Right renal pelvis (tissue), 4 donors: ENCODE results near the gene NCR3LG1. TPM values are rescaled to one million over a fixed set of nuclear protein-coding genes. Genes with fewer than 3 reads are reported as not detected.
A peak's percentile ranks its signal among the peaks of the same experiment; 100 is the strongest.

Source experiments
- DNase-seq, 4 donors: peaks; one replicate each; pipeline ENCODE4 v3.0.0-alpha.2; 2013; ENCODE audit warnings: low read depth in 4 of 4, low spot score in 3 of 4, missing footprints in 1 of 4
- polyA plus RNA-seq, 4 donors: library from polyadenylated mRNA; unstranded; fragments of 120-200 nt; gene quantifications; one replicate each; pipeline ENCODE4 v1.2.1, GENCODE V29; 2013; ENCODE audit not compliant: insufficient read length in 4 of 4

NCR3LG1 gene
- polyA plus RNA-seq, 4 donors = 1.2 to 1.6 (median 1.3) TPM

DNA sequence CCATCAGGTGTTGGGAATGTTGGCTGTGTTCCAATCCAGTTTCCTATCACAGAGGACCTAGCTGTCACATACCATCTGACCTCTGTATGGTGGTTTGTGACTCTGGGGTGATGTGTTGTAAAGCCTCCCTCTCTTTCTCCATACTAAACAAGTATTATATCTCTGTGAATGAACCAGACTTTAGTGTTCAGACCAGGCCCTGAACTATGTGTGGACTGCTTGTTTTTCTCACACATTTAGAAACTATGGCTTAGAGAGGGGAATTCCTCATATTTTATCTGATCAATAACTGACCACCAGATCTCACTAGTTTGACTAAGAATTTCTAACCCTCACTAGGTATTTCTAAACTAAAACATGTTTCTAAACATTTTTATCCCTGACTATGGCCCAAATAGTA lies 17.5 kb downstream of the NCR3LG1 start:
- no peak for DNase-seq

DNA sequence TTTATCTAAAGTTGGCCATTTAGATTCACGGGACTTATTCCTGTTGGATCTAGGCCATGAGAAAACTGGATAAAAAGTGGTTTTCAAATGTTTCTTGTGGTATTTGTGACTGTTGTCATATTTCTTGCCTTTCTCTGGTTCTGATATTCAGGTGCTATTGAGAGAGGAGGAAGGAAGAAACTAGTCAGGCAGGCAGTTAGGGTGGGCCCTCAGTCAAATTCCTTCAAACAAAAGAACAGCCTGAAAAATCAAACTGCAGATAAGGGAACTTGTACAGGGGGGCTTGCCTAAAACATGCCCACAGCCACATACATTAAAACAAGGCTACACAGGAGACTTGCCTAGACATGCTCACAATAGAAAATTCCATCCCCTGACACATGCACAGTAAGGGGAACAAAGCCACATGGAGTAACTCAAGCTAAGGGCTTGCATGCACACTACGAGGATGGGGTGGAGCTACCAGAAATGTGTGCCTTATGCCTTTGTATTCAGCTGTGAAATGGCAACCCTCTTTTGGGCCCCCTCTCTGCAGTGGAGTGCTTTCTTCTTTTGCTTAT lies 18.2 kb downstream of the NCR3LG1 start:
- DNase-seq = no peak

DNA sequence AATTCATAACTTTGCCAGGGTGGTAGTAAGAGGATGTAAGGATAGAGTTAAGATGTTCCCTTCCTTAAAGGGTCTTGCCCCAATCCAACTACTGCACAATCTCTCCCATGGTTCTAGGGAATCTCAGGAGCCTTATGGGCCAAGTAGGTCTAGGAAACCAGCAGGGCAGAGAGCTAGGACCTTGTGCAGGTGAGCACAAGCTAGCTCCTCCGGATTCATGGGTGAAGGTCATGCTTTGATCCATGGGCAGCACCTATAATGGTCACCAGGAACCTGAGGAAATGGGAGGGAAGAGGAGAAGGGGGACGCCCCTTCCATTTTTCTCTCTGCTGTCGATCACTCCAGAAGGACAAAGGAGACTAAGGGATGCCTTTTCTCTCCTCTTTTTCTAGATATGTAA lies 20.0 kb downstream of the NCR3LG1 start:
- DNase-seq = no peak

DNA sequence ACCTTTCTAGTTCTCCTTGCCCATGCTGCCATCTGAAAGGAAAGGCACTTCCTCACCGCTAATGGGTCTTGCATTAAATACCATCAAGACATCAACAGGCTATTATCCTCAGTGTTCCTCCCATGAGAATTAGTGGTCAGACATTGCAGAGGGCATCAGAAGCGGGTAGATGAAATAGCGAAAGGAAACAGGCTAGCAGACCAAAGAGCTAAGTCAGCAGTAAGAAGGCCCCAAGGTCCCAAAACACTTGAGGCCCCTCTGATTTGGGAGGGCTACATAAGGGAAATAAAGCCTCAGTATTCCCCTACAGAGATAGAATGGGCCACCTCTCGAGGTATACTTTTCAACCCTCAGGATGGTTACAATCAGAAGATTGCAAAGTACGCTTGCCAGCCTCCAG lies 23.9 kb downstream of the NCR3LG1 start:
- DNase-seq = no peak

DNA sequence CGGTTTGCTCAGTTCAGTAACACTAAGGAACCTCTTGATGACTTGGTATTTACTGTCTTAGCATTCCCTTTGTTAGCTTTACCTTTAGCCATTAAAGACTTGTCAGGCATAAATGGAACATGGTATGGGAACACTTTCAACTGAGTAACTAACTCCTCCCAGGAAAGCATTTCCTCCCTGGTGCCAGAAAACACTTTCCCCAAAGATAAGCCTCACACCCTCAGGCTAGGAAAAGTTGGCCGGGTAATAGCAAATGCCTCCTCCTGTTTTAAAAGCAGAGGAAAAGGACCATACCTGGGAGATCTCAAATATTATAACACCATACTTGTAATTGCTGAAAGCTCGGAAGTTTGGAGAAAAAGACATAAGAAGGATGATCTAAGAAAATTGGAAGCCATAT lies 24.9 kb downstream of the NCR3LG1 start:
- no peak for DNase-seq

DNA sequence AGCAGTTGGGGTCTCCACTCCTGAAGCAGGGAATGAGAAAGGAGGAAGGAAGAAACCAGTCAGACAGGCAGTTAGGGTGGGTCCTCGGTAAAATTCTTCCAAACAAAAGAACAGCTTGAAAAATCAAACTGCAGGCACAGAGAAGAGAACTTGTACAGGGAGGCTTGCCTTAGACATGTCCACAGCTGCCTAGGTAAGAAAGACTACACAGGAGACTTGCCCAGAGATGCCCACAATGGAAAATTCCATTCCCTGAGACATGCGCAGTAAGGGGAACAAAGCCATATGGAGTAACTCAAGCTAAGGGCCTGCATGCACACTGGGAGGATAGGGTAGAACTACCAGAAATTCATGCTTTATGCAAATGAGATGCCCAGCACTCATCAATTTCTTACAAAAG lies 27.1 kb downstream of the NCR3LG1 start:
- no peak for DNase-seq

DNA sequence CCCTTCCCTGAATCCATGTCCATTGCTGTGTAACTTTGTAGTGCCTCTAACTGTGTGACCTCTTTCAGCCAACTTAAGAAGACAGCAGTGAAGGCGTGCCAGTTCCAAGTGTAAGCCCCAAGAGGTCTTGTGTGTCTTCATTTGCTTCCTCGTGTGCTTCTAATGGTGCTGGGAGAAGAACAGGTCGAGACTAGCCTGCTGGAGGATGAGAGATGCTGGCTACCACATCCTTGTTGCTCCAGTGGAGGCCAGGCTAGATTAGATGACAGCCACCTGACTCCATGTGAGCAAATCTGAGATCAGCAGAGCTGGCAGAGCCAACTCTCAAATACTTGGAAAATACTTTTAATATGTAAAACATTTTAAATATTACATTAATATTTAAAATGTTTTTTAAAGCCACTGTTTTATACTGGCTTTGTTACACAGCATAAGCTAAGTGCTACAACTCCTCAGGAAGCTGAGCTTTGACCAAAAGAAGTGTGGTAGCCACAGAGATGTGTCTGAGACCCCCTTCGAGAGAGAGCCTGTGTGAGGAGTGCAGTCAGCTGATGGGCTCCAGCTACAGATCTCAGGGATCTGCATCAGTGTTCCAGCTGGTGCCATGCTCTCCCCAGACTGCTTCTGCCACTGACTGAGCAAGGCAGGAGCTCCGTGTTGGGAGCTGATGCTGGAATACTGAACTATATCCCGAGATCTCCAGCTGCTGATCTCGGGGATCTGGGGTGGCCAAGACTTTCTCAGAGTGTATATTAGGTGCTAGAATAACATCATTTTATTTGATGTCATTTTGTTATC lies 28.0 kb downstream of the NCR3LG1 start:
- no peak for DNase-seq

DNA sequence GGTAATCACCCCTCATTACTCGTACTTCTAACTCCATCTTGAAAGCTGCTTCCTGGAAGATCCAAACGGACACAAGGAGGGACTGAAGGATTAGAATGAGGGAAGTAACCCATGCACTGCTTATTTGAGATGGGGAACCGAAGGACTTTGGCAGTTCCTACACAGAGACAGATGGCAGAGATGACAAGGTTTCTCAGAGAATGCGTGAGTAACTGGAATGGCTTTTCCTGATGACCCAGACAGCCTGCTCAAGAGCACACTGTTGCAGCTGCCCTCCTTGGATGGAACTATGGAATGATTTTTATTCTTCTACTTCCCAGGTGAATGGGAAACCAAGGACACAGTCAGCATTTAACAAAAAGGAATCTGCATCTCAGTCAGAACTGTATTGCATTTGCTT lies 29.6 kb downstream of the NCR3LG1 start:
- DNase-seq = no peak

DNA sequence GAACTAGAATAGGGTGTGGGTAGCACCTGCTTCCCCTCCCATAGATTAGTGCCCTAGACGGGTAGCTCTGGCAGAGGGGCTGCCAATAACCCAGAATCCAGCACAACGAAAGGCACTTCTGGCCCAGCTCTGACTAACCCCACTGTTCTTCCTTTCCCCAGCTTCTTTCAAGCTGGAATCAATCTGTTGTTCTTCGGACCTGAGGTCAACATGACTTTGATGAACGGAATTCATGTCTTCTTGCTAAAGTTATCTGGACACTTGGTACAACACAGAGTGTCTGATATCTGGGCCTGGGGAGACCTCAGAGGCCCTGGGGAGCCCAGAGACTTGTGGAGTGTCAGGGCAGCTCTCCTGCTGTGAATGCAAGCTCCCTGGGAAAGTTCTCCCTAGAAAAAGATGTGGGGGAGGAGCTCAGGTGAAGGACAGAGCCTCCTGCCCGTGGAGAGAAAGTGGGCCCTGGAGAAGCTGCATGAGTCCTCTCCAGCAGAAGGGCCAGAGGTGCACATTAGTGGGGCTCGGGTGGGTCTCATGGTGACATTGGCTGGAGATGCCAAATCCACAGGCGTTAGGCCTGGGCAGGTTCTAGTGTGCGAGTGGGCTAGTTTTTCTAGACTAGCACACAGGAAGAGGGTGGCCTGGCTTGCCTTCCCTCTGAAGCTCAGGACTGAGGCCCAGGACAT lies 30.6 kb downstream of the NCR3LG1 start:
- no peak for DNase-seq

DNA sequence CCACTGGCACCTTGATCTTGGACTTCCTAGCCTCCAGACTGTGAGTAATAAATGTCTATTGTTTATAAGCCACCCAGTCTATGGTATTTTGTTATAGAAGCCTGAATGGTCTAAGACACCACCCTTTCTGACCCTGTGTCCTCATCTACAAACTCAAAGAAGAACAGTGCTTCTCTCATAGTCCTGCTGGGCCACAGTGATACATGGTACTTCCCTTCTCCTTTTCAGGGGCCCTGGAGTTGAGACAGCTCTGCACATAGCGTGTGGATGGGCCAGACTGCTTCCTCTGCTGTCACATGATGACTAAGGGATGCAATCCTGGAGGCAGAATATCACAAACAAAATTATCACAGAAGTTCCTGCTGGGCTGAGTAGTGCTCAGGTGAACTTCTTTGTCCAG lies 31.9 kb downstream of the NCR3LG1 start:
- DNase-seq = no peak

DNA sequence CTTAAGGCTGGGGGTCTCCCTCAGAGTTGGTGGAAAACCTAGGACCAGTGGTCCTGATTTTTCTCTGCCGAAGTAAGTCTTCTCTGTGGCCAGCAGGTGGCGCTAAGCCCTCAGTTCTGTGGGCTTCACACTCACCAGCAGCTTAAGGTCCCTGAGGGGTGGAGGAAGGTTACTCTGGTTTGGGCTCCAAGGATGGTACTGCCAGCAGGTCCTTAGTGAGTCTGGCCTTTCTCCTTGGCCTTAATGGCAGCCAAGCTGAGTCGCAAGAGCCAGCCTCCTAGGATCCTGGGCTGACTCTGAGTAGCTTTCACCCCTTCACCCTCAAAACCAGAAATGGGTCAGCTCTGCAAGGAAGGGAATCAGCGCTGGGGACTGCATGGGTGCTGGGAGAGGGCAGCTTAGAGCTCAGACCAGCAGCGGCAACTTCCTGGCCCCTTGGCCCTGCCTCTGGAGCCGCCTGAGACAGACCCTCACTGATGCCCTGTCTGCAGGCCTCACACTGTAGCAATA lies 32.5 kb downstream of the NCR3LG1 start:
- peak; percentile 70 to 83 (median 74) for DNase-seq

DNA sequence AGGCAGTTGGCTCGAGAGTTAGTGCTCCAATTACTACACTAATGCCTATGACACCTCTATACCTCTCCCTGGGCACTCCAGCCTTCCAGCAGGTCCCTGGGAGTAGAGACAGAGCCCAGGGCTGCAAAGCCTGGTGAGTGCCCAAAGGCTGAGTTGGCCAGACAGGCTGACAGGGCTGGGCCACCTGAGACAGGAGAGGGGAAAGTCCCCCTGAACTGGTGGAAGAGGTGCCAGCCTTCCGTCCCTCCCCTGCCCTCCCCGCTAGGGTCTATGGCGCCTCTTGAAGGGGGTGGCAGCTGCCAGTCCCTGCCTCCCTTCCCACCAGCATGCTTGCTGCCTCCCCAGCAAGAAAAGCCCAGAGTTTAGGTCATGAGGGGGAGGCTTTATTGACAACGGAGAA lies 33.9 kb downstream of the NCR3LG1 start:
- no peak for DNase-seq

DNA sequence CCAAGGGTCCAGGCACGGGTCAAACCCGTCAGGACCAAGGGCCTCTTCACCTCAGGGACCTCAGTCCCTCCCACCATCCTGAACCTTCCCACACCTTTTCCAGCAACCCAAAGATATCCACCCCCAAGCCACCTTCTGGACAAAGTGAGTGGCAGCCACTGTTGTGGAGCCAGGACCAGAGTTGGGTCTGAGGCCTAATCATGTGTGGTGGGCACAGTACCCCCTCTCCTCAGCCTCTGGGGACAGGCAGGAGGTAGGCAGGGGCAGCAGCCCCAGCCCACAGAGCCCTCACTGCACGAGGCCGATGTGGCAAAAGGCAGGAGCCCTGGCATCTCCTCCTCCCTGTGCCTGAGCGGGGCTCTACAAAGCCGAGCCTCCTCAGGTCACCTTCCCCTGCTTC lies 34.3 kb downstream of the NCR3LG1 start:
- no peak for DNase-seq

DNA sequence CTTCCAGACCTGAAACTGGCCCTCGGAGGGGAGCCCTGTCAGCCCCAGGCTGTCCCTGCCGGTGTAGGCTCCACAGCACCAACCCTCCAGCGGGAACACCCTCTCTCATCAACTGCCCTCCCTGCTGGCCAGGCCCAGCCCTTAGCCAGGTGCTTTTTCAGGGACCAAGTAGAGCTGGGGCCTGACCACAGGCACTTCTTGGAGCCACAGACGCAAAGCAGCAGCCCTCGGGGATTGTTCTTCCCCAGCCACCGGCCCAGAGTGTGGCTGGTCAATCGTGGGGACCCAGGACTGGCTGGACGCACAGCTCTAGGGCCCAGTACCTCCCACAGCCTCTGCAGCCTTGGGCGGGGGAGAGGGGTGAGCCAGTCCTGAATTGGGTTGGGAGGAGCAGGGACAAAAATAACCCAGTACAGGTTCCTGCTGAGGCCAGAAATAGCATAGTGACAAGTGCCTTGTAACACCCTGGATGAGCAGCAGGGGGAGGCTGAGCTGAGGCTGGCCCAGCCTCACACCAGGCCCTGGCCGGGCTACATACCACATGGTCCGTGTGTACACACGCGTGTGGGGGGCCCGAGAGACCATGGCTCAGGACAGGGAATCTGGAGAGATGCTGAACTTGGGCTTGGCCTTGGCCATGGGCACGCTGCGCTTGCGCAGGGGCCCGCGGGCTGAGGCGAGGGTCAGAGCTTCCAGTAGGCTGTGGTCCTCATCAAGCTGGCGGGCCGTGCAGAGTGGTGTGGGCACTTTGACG lies 34.9 kb downstream of the NCR3LG1 start:
- no peak for DNase-seq

DNA sequence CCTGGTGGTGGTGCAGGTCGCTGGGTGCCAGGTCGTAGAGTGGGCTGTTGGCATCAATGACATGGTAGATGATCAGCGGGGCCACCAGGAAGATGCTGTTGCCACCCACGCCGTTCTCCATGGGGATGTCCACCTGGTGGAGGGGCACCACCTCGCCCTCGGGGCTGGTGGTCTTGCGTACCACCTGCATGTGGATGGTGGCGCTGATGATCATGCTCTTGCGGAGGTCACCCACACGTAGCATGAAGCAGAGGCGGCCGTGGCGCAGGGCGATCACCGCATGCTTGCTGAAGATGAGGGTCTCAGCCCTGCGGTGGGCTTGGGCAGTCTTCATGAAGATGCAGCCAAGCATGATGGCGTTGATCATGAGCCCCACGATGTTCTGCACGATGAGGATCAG lies 35.7 kb downstream of the NCR3LG1 start:
- no peak for DNase-seq

DNA sequence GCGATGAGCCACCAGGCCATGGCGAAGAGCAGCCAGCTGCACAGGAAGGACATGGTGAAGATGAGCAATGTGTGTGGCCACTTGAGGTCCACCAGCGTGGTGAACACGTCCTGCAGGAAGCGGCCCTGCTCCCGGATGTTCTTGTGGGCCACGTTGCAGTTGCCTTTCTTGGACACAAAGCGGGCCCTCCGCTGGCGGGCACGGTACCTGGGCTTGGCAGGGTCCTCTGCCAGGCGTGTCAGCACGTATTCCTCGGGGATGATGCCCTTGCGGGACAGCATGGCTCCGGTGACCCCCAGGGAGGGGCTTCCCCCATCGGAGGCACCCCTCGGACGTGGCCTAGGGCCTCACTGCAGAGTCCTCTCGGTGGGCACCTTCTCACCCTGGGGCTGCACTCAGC lies 36.2 kb downstream of the NCR3LG1 start:
- DNase-seq = no peak

DNA sequence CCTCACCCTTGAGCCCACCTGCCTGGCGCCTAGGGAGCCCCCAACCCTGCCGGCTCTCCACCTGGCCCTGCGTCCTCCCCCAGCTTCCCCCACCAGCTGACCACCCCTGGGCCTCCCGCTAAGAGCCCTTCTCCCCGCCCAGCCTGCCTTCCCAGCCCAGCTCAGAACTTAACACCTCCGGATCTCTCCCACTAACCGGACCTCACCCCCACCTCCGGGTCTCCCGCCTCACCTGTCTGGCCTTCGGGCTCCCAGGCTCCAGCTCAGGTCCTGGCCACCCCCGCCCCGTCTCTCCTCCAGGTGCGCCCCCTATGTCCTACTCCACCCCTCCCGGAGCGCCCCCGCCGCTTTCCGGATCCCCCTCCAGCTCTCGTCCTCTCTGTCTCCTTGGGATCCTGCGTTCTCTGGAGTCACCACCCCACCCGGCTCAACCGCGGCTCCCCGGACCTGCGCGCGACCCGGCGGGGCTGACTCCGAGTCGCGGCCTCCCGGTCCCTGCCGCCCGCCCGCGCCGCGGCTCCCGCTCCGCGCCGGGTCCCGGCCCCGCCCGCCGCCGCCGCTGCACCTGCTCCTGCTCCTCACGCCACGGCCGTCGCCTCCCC lies 37.1 kb downstream of the NCR3LG1 start, which contains the start of gene KCNJ11:
Gene KCNJ11 (minus strand): TSS at position 51 of the 602 bp plus-strand sequence. CDS start 568 bp downstream, outside the sequence.
- no peak for DNase-seq

DNA sequence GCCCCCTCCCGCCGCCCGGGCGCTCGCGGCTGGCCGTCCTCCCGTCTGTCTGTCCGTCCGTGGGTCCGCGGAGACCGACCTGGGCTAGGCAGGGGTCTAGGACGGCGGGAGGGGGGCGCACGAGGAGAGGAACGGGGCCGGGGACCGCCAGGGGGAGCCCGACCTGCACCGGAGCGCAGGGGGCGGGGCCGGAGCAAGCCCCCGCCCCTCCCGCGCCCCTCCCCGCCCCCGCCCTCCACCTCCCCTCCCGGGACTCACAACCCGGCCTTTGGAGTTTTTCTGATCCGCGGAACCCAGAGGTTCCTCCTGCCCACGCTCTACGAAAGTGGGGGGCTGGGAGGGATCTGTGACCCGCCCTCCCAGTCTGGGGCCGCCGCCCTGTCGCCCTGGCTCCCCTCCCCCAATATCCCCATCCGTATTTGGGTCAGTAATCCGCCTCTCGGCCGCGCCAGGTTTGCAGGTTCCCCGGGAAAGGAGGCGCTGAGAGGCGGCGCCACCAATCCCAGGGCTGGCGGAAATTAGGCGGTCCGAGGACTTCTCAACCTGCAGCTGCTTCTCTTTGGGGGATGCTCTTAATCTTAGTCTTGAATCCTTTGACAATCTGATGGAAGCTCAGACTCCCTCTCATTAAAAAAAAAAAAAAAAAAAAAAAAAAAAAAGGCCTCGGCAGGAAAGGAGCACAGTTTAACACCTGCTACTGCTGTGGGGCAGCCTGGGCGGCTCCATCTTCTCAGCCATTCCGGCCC lies 37.8 kb downstream of the NCR3LG1 start:
- DNase-seq = peak; percentile 46 to 70 (median 58)

DNA sequence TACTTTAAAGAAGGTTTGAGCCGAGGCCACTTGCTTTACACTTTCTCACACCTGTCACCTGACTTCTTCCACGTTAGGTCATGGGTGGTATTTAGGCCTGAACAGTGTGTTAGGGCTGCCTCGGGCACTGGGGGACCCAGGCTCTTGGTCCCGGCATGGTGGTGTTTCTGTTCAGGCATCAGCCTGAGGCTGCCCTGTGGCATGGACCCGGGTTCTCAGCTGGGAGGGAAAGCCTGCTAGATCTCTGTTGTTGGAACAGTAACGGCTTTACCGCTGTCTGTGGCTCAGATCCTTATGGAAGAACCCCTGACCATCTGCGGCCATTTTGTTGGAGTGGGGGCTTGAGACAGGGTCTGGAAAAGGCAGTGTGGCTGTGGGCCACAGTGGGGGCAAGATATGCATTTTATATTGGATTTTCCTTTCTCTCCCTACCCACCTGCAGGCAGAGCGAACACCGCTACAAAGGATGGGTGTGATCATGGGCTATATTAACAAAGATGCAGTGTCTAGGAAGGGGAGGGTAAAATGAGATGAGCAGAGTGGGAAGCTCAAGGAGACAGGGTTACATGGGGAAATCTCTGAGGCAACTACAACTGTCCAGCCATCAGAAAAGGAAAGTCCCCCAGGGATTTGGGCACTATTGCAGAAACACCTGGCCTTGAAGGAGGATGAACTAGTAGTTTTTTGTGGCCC lies 38.5 kb downstream of the NCR3LG1 start:
- no peak for DNase-seq
